Mesenchymal stem cell (in vitro differentiated cells and primary cell): ENCODE data around the gene LPCAT2.

Experiments
- DNase-seq: peaks from one replicate; pipeline ENCODE4 v3.0.0-alpha.2; 2013
- H2AFZ ChIP-seq: one replicate; pipeline ENCODE4 v1.6.1; 2013; ENCODE audit warnings: low read depth, mild to moderate bottlenecking, control low read depth, inconsistent platforms, low read length, moderate library complexity
- H2AK5ac ChIP-seq: 2 replicates; pipeline ENCODE4 v1.6.1; 2013; ENCODE audit warnings: low read length, moderate library complexity, mild to moderate bottlenecking, inconsistent platforms; ENCODE audit not compliant: severe bottlenecking
- H2BK120ac ChIP-seq: one replicate; pipeline ENCODE4 v1.6.1; 2013; ENCODE audit warnings: low read depth, mild to moderate bottlenecking, inconsistent platforms, low read length, moderate library complexity
- H2BK12ac ChIP-seq, 2 experiments: one replicate each; pipeline ENCODE4 v1.6.1; 2013; ENCODE audit warnings: inconsistent platforms in 2 of 2, low read length in 2 of 2, mild to moderate bottlenecking in 2 of 2, moderate library complexity in 2 of 2, control low read depth in 1 of 2
- H2BK15ac ChIP-seq: one replicate; pipeline ENCODE4 v1.6.1; 2013; ENCODE audit warnings: mild to moderate bottlenecking, low read depth, inconsistent platforms; ENCODE audit not compliant: poor library complexity, severe bottlenecking
- H2BK5ac ChIP-seq: 2 replicates; pipeline ENCODE4 v1.6.1; 2013; ENCODE audit warnings: low read depth, mild to moderate bottlenecking, low read length, control low read depth, inconsistent platforms; ENCODE audit not compliant: poor library complexity, severe bottlenecking
- H3K14ac ChIP-seq, 2 experiments: one replicate each; pipeline ENCODE4 v1.6.1; 2013; ENCODE audit warnings: inconsistent platforms in 2 of 2, low read length in 2 of 2, control low read depth in 1 of 2, mild to moderate bottlenecking in 1 of 2, moderate library complexity in 1 of 2
- H3K18ac ChIP-seq, 2 experiments: one replicate each; pipeline ENCODE4 v1.6.1; 2013; ENCODE audit warnings: inconsistent platforms in 2 of 2, low read length in 2 of 2, control low read depth in 1 of 2, low read depth in 1 of 2, mild to moderate bottlenecking in 1 of 2
- H3K23ac ChIP-seq, 2 experiments: one replicate each; pipeline ENCODE4 v1.6.1; 2013; ENCODE audit warnings: inconsistent platforms in 2 of 2, low read length in 2 of 2, mild to moderate bottlenecking in 2 of 2, moderate library complexity in 2 of 2, control low read depth in 1 of 2
- H3K27ac ChIP-seq: 2 replicates; pipeline ENCODE4 v1.5.1; 2013; ENCODE audit warnings: mild to moderate bottlenecking, moderate library complexity, low read length, control low read depth, inconsistent platforms; ENCODE audit not compliant: poor library complexity, severe bottlenecking
- H3K27me3 ChIP-seq, 2 experiments: 2 replicates each; pipeline versions ENCODE4 v1.6.1 to v1.7.0; 2013; ENCODE audit warnings: low read length in 2 of 2, mild to moderate bottlenecking in 2 of 2, moderate library complexity in 2 of 2, control low read depth in 1 of 2, inconsistent platforms in 1 of 2; ENCODE audit not compliant: control insufficient read depth in 1 of 2, insufficient read depth in 1 of 2
- H3K36me3 ChIP-seq, 2 experiments: 2 replicates each; pipeline versions ENCODE4 v1.6.1 to v1.7.0; 2013; ENCODE audit warnings: low read length in 2 of 2, control low read depth in 1 of 2, inconsistent platforms in 1 of 2, low read depth in 1 of 2, mild to moderate bottlenecking in 1 of 2; ENCODE audit not compliant: insufficient read depth in 2 of 2, control insufficient read depth in 1 of 2
- H3K4ac ChIP-seq, 2 experiments: one replicate each; pipeline ENCODE4 v1.6.1; 2013; ENCODE audit warnings: inconsistent platforms in 2 of 2, low read length in 2 of 2, mild to moderate bottlenecking in 2 of 2, moderate library complexity in 2 of 2, control low read depth in 1 of 2, low read depth in 1 of 2
- H3K4me1 ChIP-seq: 2 replicates; pipeline ENCODE4 v1.6.1; 2013; ENCODE audit warnings: low read depth, low read length, control low read depth; ENCODE audit not compliant: control insufficient read depth, insufficient read depth
- H3K4me2 ChIP-seq: 2 replicates; pipeline ENCODE4 v1.6.1; 2013; ENCODE audit warnings: low read length, mild to moderate bottlenecking, inconsistent platforms; ENCODE audit not compliant: poor library complexity, severe bottlenecking
- H3K4me3 ChIP-seq, 2 experiments: 2 replicates each; pipeline versions ENCODE4 v1.5.1 to v1.7.0; 2013; ENCODE audit warnings: low read length in 2 of 2, mild to moderate bottlenecking in 2 of 2, control low read depth in 1 of 2, low read depth in 1 of 2; ENCODE audit not compliant: insufficient read depth in 1 of 2
- H3K79me1 ChIP-seq: replicated peaks from 2 replicates; pipeline ENCODE4 v1.6.1; 2013; ENCODE audit warnings: mild to moderate bottlenecking, control low read depth, low read length, inconsistent platforms; ENCODE audit not compliant: poor library complexity, severe bottlenecking
- H3K9ac ChIP-seq: 2 replicates; pipeline ENCODE4 v1.7.0; 2013; ENCODE audit warnings: mild to moderate bottlenecking, low read length, moderate library complexity
- H3K9me3 ChIP-seq: 2 replicates; pipeline ENCODE4 v1.7.0; 2013; ENCODE audit warnings: mild to moderate bottlenecking, low read length; ENCODE audit not compliant: control insufficient read depth
- H4K8ac ChIP-seq: one replicate; pipeline ENCODE4 v1.6.1; 2013; ENCODE audit warnings: inconsistent platforms, mild to moderate bottlenecking, low read length, moderate library complexity
- H4K91ac ChIP-seq: one replicate; pipeline ENCODE4 v1.6.1; 2013; ENCODE audit warnings: mild to moderate bottlenecking, low read length, inconsistent platforms
- WGBS: methylation state at CpG from one replicate; pipeline ENCODE4 v1.1.7; 2013; ENCODE audit warnings: mixed read lengths; 5-methylcytosine and 5-hydroxymethylcytosine counted together

The LPCAT2 gene

DNA sequence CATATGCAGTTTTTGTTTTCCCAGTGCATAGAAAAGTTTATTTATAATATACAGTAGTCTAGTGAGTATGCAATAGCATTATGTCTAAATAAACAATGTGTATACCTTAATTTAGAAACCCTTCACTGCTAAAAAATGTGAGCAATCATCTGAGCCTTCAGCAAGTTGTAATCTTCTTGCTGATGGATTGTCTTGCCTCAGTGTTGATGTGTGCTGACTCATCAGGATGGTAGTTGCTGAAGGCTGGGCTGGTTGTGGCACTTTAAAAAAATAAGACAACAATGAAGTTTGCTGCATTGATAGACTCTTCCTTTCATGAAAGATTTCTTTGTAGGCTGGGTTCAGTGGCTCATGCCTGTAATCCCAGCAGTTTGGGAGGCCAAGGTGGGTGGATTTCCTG, 43.7 kb downstream of the LPCAT2 start:
- H2AK5ac ChIP-seq, result no peak overlapping the region
- H2AFZ ChIP-seq, result no peak overlapping the region
- H3K14ac ChIP-seq, result no peak overlapping the region
- peaks cover 0 to 53% of the 10 kb centered on the region in 2 experiments for H3K36me3 ChIP-seq
- H3K4me2 ChIP-seq, result no peak overlapping the region
- H3K4me3 ChIP-seq, result no peak overlapping the region
- H3K27me3 ChIP-seq, result no peaks in the 10 kb centered on the region
- peak; percentile 67 for DNase-seq
- H3K79me1 ChIP-seq, result no peaks in the 10 kb centered on the region
- H3K9ac ChIP-seq, result no peak overlapping the region
- no peak overlapping the region for H3K27ac ChIP-seq
- H3K23ac ChIP-seq, result no peak overlapping the region
- H2BK120ac ChIP-seq, result no peak overlapping the region
- no peaks in the 10 kb centered on the region for H3K4me1 ChIP-seq
- H2BK5ac ChIP-seq, result no peak overlapping the region
- no peak overlapping the region for H2BK12ac ChIP-seq
- no peak overlapping the region for H4K8ac ChIP-seq
- H3K4ac ChIP-seq, result no peak overlapping the region
- peaks cover 10% of the 10 kb centered on the region for H3K9me3 ChIP-seq
- H4K91ac ChIP-seq, result no peak overlapping the region
- H2BK15ac ChIP-seq, result no peak overlapping the region
- no peak overlapping the region for H3K18ac ChIP-seq

DNA sequence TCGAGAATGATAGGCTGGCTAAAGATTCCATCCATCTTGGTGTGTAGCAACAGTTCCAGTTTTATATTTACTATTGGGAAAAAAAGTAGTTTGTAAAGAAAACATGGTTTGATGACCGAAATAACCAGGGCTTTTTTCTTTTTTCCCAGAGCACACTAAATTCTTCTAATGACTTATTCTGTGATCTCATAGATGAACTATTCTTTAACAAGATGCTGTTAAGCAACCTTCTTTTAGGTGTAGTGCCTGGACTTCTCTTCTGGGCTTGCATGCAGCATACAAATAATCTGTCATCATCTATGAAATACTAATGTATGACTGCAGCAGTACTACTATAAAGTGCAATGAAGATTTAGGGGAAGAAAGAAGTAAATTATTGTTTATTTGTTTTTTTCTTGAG, 46.6 kb downstream of the LPCAT2 start:
- no peak overlapping the region for H3K9ac ChIP-seq
- H3K4me1 ChIP-seq, result no peaks in the 10 kb centered on the region
- 71% methylated on average over 1 of the region's 2 CpGs for WGBS
- H3K27ac ChIP-seq, result no peak overlapping the region
- H2BK120ac ChIP-seq, result no peak overlapping the region
- no peak overlapping the region for H3K18ac ChIP-seq
- no peak overlapping the region for H3K4ac ChIP-seq
- no peak overlapping the region for H3K14ac ChIP-seq
- no peak overlapping the region for H4K8ac ChIP-seq
- H2BK15ac ChIP-seq, result no peak overlapping the region
- H3K9me3 ChIP-seq, result peaks cover 10% of the 10 kb centered on the region
- no peak for DNase-seq
- H2AK5ac ChIP-seq, result no peak overlapping the region
- H2BK5ac ChIP-seq, result no peak overlapping the region
- no peak overlapping the region for H3K23ac ChIP-seq
- no peak overlapping the region for H3K4me2 ChIP-seq
- no peaks in the 10 kb centered on the region for H3K27me3 ChIP-seq
- no peaks in the 10 kb centered on the region for H3K79me1 ChIP-seq
- no peak overlapping the region for H4K91ac ChIP-seq
- no peak overlapping the region for H2BK12ac ChIP-seq
- no peak overlapping the region for H3K4me3 ChIP-seq
- H3K36me3 ChIP-seq, result peaks cover 0 to 48% of the 10 kb centered on the region in 2 experiments
- no peak overlapping the region for H2AFZ ChIP-seq

DNA sequence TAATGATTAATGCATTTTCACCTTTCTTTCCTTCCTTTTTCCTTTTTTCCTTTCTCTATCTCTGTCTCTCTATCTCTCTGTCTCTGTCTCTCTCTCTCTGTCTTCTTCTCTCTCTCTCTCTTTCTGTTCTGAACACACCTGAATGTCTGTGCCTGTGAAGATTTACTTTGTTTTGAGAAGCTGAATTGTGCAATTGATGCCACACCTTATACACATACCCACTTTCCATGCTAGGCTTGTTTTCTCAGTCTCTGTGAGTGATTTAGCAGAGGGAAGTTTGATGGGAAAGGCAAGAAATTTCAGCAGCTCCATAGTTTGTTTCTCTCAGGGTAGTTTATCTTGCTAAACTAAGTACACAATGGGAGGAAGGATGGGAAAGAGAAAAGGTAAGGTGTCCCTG, 48.3 kb downstream of the LPCAT2 start:
- Histone ChIP-seq H3K4me3 (no peak overlapping the region), H2BK15ac (no peak overlapping the region), H3K27me3 (no peaks in the 10 kb centered on the region), H3K27ac (no peak overlapping the region), H3K4ac (no peak overlapping the region), H2BK5ac (no peak overlapping the region), H2AFZ (no peak overlapping the region), H3K14ac (no peak overlapping the region), H2BK120ac (no peak overlapping the region), H4K91ac (no peak overlapping the region), H3K4me2 (no peak overlapping the region), H3K9ac (no peak overlapping the region), H3K9me3 (peaks cover 10% of the 10 kb centered on the region), H3K4me1 (no peaks in the 10 kb centered on the region), H2BK12ac (no peak overlapping the region), H3K36me3 (peaks cover 0 to 47% of the 10 kb centered on the region in 2 experiments), H3K23ac (no peak overlapping the region), H3K79me1 (no peaks in the 10 kb centered on the region), H4K8ac (no peak overlapping the region), H3K18ac (peak overlapping the region in 1 of 2 experiments; percentile 21), H2AK5ac (no peak overlapping the region)
- DNase-seq, result no peak

DNA sequence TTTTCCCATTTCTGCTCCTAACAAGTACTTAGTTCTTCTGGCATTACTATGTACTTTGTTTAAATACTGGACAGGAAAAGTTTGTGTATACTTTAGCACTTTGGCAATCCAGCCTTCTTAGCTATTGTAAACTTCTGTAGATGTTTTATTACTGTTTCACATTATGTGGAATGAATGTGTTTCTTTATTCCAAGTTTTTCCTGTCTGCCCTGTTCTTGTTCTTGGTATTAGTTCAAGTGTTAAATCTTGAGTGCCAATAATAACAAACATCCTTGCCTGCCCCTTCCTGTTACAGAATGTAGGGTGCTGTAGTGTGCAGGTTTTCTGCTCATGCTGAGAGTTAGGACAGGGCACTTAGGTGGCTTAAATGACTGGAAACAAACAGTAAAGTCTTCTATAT, 50.4 kb downstream of the LPCAT2 start:
- no peak overlapping the region for H3K18ac ChIP-seq
- H3K79me1 ChIP-seq, result no peaks in the 10 kb centered on the region
- no peak overlapping the region for H2BK120ac ChIP-seq
- H2BK15ac ChIP-seq, result no peak overlapping the region
- no peak overlapping the region for H3K23ac ChIP-seq
- H2BK5ac ChIP-seq, result no peak overlapping the region
- no peaks in the 10 kb centered on the region for H3K4me1 ChIP-seq
- H4K91ac ChIP-seq, result no peak overlapping the region
- H3K4ac ChIP-seq, result no peak overlapping the region
- H3K4me2 ChIP-seq, result no peak overlapping the region
- DNase-seq, result peak; percentile 49
- no peak overlapping the region for H3K9ac ChIP-seq
- peaks cover under 1% of the 10 kb centered on the region for H3K9me3 ChIP-seq
- no peak overlapping the region for H3K27ac ChIP-seq
- H2AK5ac ChIP-seq, result no peak overlapping the region
- H3K27me3 ChIP-seq, result no peaks in the 10 kb centered on the region
- H2AFZ ChIP-seq, result no peak overlapping the region
- H3K4me3 ChIP-seq, result no peak overlapping the region
- peaks cover 0 to 37% of the 10 kb centered on the region in 2 experiments for H3K36me3 ChIP-seq
- H2BK12ac ChIP-seq, result no peak overlapping the region
- H3K14ac ChIP-seq, result no peak overlapping the region
- no peak overlapping the region for H4K8ac ChIP-seq
